HG03097 (cell line): ENCODE results near the gene WDR31.
"Not testable (repeated sequence)": the region's sequence is repeated elsewhere in the genome, so short reads cannot be mapped to it uniquely, and the experiment has no call there.

Source experiments
- ATAC-seq: cut with Tn5 transposase; IDR thresholded peaks from one replicate; pipeline ENCODE4 v1.9.1; 2021; ENCODE audit not compliant: unreplicated experiment, low FRiP score

WDR31 gene

GRCh38 chr9:113368982-113369854 lies 29.1 kb upstream of the WDR31 start:
- ATAC-seq, result no peak

DNA sequence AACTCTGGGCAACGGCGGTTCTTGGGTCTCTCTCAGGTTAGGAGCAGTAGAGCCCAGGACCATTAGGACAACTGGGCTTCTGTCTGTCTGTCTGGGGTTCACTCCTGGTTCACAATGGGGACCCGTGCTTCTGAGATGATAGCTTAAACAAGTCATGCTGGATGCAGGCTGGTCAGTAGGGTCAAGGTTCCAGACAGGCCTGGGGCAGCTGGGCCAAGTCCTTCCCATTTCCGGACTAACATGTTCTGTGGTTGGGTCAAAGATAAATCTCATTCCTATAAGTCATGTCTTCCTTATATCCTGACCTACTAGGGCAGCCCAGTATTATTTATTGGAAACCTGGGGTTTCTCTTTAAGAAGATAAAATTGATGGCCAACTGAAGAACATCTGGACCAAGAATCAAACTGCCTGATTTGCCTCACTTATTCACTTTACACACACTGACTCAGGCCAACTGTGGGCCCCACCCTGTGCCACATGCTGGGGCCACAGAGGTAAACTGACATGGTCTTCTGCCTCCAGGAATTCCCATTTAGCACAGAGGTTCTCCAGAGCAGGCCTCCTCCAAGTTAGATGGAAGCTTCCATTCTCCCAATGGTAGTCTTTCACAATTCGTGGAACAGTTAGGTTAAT lies 28.4 kb upstream of the WDR31 start:
- ATAC-seq, result no peak

DNA sequence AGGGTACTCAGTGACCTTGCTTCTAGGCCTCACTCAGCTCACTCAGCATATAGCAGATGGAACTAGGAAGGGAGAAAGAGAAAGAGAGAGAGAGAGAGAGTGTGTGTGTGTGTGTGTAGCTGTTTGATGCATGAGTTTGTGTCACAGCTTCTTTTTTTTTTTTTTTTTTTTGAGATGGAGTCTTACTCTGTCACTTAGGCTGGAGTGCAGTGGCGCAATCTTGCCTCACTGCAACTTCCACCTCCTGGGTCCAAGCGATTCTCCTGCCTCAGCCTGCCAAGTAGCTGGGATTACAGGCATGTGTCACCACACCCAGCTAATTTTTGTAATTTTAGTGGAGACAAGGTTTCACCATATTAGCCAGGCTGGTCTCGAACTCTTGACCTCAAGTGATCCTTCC lies 25.6 kb upstream of the WDR31 start:
- ATAC-seq, result not testable (repeated sequence)

DNA sequence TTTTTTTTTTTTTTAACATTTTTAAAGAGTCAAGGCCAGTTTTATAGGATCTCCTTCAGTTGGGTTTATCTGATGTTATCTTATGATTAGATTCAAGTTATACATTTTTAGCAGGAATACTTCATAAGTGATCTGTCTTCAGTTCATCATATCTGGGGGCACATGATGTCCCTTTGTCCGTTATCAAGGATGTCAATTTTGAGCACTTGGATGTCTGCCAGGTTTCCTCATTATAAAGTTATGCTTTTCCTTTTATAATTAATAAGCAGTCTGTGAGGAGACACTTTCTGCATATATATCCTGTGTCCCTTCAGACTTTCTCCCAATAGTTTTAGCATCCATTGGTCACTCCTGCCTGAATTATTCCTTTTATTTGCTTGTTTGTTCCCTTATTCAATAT lies 24.9 kb upstream of the WDR31 start:
- no peak for ATAC-seq

GRCh38 chr9:113363336-113363735 lies 23.3 kb upstream of the WDR31 start:
- no peak for ATAC-seq

DNA sequence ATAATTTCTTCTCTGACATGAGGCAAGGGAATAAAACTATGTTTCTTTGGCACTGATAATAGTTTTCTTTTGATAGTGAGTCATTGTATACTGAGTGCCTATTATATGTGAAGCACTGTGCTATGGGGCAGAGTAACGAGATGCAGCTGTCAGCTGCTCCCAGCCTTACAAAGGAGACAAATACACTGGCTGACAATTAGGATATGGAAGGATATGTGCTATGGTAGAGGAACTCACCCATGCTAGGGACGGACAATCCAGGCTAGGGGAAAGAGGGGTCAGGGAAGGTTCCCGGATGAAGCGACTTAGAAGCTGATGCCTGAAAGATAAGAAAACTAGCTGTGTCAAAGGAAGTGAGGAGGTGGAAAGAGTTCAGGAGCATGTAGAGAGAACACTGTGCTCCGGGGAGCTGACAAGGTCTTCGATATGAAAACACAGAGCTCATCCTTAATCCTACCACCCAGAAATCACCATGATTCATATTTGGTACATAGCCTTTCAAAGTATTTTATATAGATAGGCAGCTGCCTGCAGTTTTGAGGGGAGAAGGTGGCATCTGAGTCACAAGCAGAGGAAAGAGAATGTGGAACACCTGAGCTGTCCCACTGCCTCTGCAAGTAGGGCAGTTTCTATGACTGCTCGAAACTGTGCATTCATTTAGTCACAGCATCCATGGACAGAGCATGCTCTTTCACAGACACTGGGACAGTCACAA lies 21.4 kb upstream of the WDR31 start:
- no peak for ATAC-seq

- no peak for ATAC-seq
Measured at GRCh38 chr9:113360242-113360842, 20.3 kb upstream of the WDR31 start.

DNA sequence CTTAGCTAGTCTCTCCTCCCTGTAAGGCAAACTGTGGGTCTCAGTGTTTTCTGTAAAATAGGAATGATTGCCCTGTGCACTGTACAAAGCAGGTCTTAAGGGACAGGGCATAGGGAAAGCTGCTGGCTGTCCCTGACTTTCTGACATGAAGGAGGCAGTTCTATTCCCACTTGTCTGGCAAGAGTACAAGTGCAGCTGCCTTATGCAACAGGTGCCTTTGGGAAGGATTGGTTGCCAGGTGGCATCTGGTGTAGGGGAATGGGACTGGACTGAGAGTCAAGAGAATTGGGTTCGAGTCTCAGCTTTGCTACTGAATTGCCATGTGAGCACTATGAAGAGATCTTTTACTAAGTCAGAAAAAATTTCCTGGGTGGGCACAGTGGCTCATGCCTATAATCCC lies 19.3 kb upstream of the WDR31 start:
- no peak for ATAC-seq

- no peak for ATAC-seq
Measured at GRCh38 chr9:113356686-113357292, 16.7 kb upstream of the WDR31 start.

- ATAC-seq, result no peak
Measured at GRCh38 chr9:113355040-113355596, 15.0 kb upstream of the WDR31 start.

GRCh38 chr9:113352411-113352810 lies 12.3 kb upstream of the WDR31 start:
- ATAC-seq, result no peak

DNA sequence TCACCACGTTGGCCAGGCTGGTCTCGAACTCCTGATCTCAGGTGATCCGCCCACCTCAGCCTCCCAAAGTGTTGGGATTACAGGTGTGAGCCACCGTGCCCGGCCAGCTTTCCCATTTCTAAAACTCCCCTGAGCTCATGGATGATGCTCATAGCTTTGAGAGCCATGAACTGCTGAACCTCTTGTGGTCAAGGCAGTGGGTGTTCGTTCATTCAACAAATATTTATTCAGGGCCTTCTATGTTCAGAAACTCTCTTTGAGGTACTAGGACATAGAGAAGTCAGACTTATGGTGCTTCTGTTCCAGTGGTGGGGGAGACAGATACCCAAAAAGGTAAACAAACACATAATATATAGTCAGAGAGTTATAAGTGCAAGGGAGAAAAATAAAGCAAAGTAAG lies 11.9 kb upstream of the WDR31 start:
- no peak for ATAC-seq

- no peak for ATAC-seq
Measured at GRCh38 chr9:113350937-113351336, 10.9 kb upstream of the WDR31 start.

GRCh38 chr9:113350107-113350661 lies 10.1 kb upstream of the WDR31 start:
- ATAC-seq, result no peak

- no peak for ATAC-seq
Measured at GRCh38 chr9:113349445-113350094, 9.5 kb upstream of the WDR31 start, which contains the start of gene BSPRY. Gene BSPRY (plus strand): TSS chr9:113349541. CDS start chr9:113349580, 39 bp downstream.

DNA sequence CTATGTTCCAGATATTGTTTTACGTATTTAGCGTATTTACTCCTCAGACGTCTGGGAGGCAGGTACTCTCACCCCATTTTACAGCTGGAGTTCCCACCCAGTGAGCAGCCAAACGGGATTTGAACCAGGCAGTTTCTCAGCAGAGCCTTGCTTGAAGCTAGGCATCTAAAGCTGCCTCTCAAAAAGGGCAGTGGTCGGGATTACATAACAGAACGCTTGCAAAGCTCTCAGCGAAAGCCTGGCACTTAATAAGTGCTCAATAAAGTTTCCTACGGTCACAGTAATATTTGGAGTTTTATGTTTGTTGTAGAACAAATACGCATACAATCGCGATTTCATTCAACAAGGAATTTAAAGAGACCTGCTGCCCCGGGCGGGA lies 9.0 kb upstream of the WDR31 start:
- ATAC-seq, result no peak

DNA sequence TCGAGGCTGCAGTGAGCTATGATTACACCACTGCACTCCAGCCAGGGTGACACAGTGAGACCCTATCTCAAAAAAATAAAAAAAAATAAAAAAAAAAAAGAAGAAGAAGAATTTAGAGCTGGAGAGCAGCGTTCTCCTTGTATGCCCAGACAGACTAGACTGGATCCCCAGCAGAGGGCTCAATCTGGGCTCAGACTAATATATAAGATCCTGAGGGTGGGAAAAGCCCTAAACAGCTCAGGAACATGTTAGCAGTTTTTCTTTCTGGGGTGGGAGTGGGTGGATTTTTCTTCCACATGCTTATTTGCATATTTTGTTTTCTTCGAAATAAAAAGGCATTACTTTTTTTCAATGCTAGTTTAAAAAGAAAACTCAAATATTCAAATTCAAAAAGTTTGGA lies 8.4 kb upstream of the WDR31 start:
- ATAC-seq, result no peak

DNA sequence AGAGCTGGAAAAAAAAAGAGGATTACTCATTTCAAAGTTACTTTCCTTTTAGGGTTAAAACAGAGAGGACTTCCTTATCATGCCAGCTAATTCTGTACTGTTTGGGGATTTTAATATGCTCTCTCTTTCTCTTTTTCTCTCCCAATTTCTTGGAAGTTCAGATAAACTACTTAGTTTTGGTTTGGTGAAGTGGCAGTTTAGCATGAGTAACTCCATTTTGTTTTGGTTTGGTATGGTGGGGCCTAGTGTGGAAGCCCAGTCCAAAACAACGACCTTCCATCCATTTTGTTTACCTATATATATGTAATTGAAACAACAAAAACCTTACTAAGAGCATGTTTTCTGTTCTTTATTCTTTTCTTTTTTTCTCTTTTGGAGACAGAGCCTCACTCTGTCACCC lies 5.6 kb upstream of the WDR31 start:
- ATAC-seq, result no peak

DNA sequence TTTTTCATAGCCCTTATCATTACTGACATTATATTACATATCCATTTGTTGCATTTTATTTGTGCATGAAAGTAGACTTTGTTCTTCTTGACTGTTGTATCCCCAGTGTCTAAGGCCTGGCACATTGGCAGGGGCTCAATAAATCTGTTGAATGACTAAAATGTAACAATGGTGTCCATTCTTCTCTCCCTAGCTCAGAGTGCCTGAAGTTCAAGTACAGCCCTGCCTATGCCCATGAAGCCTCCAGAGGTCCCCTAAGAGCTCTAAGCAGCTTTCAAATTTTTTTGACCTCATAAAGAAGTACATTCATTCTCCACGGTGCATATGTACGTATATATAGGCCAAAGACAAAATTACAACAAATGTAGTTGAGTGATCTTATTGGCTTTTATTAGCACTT lies 5.1 kb upstream of the WDR31 start:
- ATAC-seq, result no peak
